Tibial nerve (tissue), 4 donors: ENCODE data around the gene RBKS. TPM values are rescaled to one million over a fixed set of nuclear protein-coding genes. Genes with fewer than 3 reads are reported as not detected.

Experiments
- DNase-seq, 2 donors: peaks; one replicate each; pipeline ENCODE4 v3.0.0-alpha.2; 2019; ENCODE audit warnings: low spot score in 2 of 2
- H3K27ac ChIP-seq, 4 donors: fragments of 200-600 bp; sonication (generic) in 3 of 4; one replicate each; pipeline ENCODE4 v1.5.1; 2017 to 2019; ENCODE audit warnings: mild to moderate bottlenecking in 1 of 4
- H3K27me3 ChIP-seq, 2 donors: fragments of 200-600 bp; sonication (generic) in 1 of 2; one replicate each; pipeline versions ENCODE4 v1.5.1 to v1.6.0; 2017 to 2019
- H3K36me3 ChIP-seq, 3 donors: fragments of 200-600 bp; sonication (generic); one replicate each; pipeline ENCODE4 v1.5.1; 2018 to 2019
- H3K4me1 ChIP-seq, 4 donors: fragments of 200-600 bp; sonication (generic) in 3 of 4; one replicate each; pipeline ENCODE4 v1.5.1; 2017 to 2019
- H3K4me3 ChIP-seq, 4 donors: fragments of 200-600 bp; sonication (generic) in 3 of 4; one replicate each; pipeline ENCODE4 v1.5.1; 2017 to 2019; ENCODE audit warnings: mild to moderate bottlenecking in 1 of 4, moderate library complexity in 1 of 4
- H3K9me3 ChIP-seq, 4 donors: fragments of 200-600 bp; sonication (generic) in 3 of 4; one replicate each; pipeline ENCODE4 v1.5.1; 2017 to 2019
- CTCF ChIP-seq, 5 experiments: fragments of 200-600 bp in 3 of 5; fragments of 450-650 bp in 2 of 5; sonication (generic) in 3 of 5; IDR thresholded peaks; one replicate each; pipeline ENCODE4 v1.5.1; 2016 to 2019; ENCODE audit warnings: antibody characterized with exemption in 5 of 5, mild to moderate bottlenecking in 3 of 5, moderate library complexity in 2 of 5
- EP300 ChIP-seq, 2 donors: sonication (generic); formaldehyde crosslinking; IDR thresholded peaks; one replicate each; pipeline ENCODE4 v1.6.1; 2017; ENCODE audit warnings: antibody characterized with exemption in 2 of 2, mild to moderate bottlenecking in 1 of 2
- POLR2A ChIP-seq, 2 donors: fragments of 450-650 bp; IDR thresholded peaks; one replicate each; pipeline ENCODE4 v1.6.1; 2017; ENCODE audit warnings: antibody characterized with exemption in 2 of 2, mild to moderate bottlenecking in 2 of 2, moderate library complexity in 2 of 2
- WGBS, 2 donors: methylation state at CpG; one replicate each; pipeline ENCODE4 v1.1.5; 2018; 5-methylcytosine and 5-hydroxymethylcytosine counted together
- total RNA-seq, 4 donors: library from RNA; depleted of rRNA; stranded (reverse); fragments of >200 nt; gene quantifications; one replicate each; pipeline ENCODE4 v1.1.0, GENCODE V29; 2016

The RBKS gene
- total RNA-seq, 4 donors from 2014 or later = 1.2 to 8.1 (median 4.4) TPM

- Histone ChIP-seq H3K27me3 (no peaks in the 10 kb centered on the region), H3K9me3 (no peaks in the 10 kb centered on the region), H3K4me3 (no peak overlapping the region), H3K36me3 (peaks cover 0 to 26% (median 0%) of the 10 kb centered on the region in 3 donors), H3K4me1 (peaks cover 0 to 8% (median 0%) of the 10 kb centered on the region in 4 donors), H3K27ac (no peak overlapping the region)
- no peak for TF ChIP-seq CTCF (IDR thresholded peaks at IDR 0.05)
- TF ChIP-seq EP300 (IDR thresholded peaks at IDR 0.05) = no peak
- TF ChIP-seq POLR2A (IDR thresholded peaks at IDR 0.05) = no peak
- WGBS, 2 donors = 82 to 85% methylated on average over 1 of the region's 1 CpG
- no peak for DNase-seq
Measured at GRCh38 chr2:27901234-27901633, 11.0 kb upstream of the RBKS start.

- Histone ChIP-seq H3K36me3 (peaks cover 0 to 31% (median 0%) of the 10 kb centered on the region in 3 donors), H3K27me3 (no peaks in the 10 kb centered on the region), H3K4me1 (peaks cover 0 to 8% (median 0%) of the 10 kb centered on the region in 4 donors), H3K9me3 (no peaks in the 10 kb centered on the region), H3K27ac (peak overlapping the region in 1 of 4 donors; percentile 12), H3K4me3 (no peak overlapping the region)
- TF ChIP-seq CTCF (IDR thresholded peaks at IDR 0.05) (no peak), EP300 (IDR thresholded peaks at IDR 0.05) (no peak), POLR2A (IDR thresholded peaks at IDR 0.05) (no peak)
- DNase-seq = no peak
Measured at GRCh38 chr2:27897717-27898116, 7.5 kb upstream of the RBKS start.

- TF ChIP-seq POLR2A (IDR thresholded peaks at IDR 0.05) (no peak), EP300 (IDR thresholded peaks at IDR 0.05) (no peak), CTCF (IDR thresholded peaks at IDR 0.05) (no peak)
- DNase-seq = no peak
- Histone ChIP-seq H3K4me1 (peaks cover 0 to 33% (median 10%) of the 10 kb centered on the region in 4 donors), H3K4me3 (no peak overlapping the region), H3K36me3 (peaks cover 0 to 14% (median 0%) of the 10 kb centered on the region in 3 donors), H3K27me3 (no peaks in the 10 kb centered on the region), H3K27ac (peak overlapping the region in 1 of 4 donors; percentile 38), H3K9me3 (no peaks in the 10 kb centered on the region)
- 70 to 79% methylated on average over 3 of the region's 3 CpGs for WGBS, 2 donors
Measured at GRCh38 chr2:27893006-27893405, 2.8 kb upstream of the RBKS start.

GRCh38 chr2:27891673-27892105 is 1.5 kb upstream of the RBKS start:
- Histone ChIP-seq H3K27ac (peak overlapping the region in 3 of 4 donors; percentile 95 to 99 (median 96)), H3K9me3 (no peaks in the 10 kb centered on the region), H3K27me3 (no peaks in the 10 kb centered on the region), H3K36me3 (peaks cover 0 to 9% (median 0%) of the 10 kb centered on the region in 3 donors), H3K4me1 (peaks cover 0 to 36% (median 10%) of the 10 kb centered on the region in 4 donors), H3K4me3 (peak overlapping the region in 2 of 4 donors; percentile 59 to 83)
- TF ChIP-seq POLR2A (IDR thresholded peaks at IDR 0.05) (no peak), EP300 (IDR thresholded peaks at IDR 0.05) (no peak), CTCF (IDR thresholded peaks at IDR 0.05) (no peak)
- no peak for DNase-seq
- 80 to 82% methylated on average over 5 of the region's 5 CpGs for WGBS, 2 donors

GRCh38 chr2:27890924-27891672 is 911 bp upstream of the RBKS start:
- WGBS, 2 donors = 12 to 15% methylated on average over 24 of the region's 24 CpGs
- peaks cover 0 to 36% (median 10%) of the 10 kb centered on the region in 4 donors for H3K4me1 ChIP-seq
- peak; percentile 82 to 93 for DNase-seq
- no peaks in the 10 kb centered on the region for H3K9me3 ChIP-seq
- peaks cover 0 to 3% (median 0%) of the 10 kb centered on the region in 3 donors for H3K36me3 ChIP-seq
- TF ChIP-seq POLR2A (IDR thresholded peaks at IDR 0.05) = no peak
- TF ChIP-seq EP300 (IDR thresholded peaks at IDR 0.05) = peak; percentile 93 to 99
- peak in 1 of 5 experiments; percentile 5 for TF ChIP-seq CTCF (IDR thresholded peaks at IDR 0.05)
- peak overlapping the region; percentile 59 to 83 (median 65) for H3K4me3 ChIP-seq
- peak overlapping the region; percentile 95 to 99 (median 96) for H3K27ac ChIP-seq
- no peaks in the 10 kb centered on the region for H3K27me3 ChIP-seq
